Measurements from ENCODE around the gene MTURN.

GRCh38 chr7:30088362-30088761 lies 46.4 kb upstream of the MTURN start:
- TF ChIP-seq, protein P1, sequence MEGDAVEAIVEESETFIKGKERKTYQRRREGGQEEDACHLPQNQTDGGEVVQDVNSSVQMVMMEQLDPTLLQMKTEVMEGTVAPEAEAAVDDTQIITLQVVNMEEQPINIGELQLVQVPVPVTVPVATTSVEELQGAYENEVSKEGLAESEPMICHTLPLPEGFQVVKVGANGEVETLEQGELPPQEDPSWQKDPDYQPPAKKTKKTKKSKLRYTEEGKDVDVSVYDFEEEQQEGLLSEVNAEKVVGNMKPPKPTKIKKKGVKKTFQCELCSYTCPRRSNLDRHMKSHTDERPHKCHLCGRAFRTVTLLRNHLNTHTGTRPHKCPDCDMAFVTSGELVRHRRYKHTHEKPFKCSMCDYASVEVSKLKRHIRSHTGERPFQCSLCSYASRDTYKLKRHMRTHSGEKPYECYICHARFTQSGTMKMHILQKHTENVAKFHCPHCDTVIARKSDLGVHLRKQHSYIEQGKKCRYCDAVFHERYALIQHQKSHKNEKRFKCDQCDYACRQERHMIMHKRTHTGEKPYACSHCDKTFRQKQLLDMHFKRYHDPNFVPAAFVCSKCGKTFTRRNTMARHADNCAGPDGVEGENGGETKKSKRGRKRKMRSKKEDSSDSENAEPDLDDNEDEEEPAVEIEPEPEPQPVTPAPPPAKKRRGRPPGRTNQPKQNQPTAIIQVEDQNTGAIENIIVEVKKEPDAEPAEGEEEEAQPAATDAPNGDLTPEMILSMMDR (IDR thresholded peaks at IDR 0.05; ENCODE audit: insufficient read depth, low read length) = no peak
- TF ChIP-seq POLR2AphosphoS5 (IDR thresholded peaks at IDR 0.05; ENCODE audit: low read depth) = no peak
